Prostate gland (tissue), 2 donors: ENCODE measurements around the gene MT1B.
"Not testable (repeated sequence)": the region's sequence is repeated elsewhere in the genome, so short reads cannot be mapped to it uniquely, and the experiment has no call there.

Experiments
- POLR2A ChIP-seq: fragments of 450-650 bp; IDR thresholded peaks from one replicate; pipeline ENCODE4 v1.6.1; 2016; ENCODE audit warnings: antibody characterized with exemption, mild to moderate bottlenecking
- TF ChIP-seq, protein P1 (sequence below), 4 experiments: fragments of 200-600 bp in 2 of 4; fragments of 450-650 bp in 2 of 4; sonication (generic) in 2 of 4; IDR thresholded peaks; 1 replicate in 3 of 4; 2 replicates in 1 of 4; pipeline ENCODE4 v1.5.1; 2016 to 2019; ENCODE audit warnings: antibody characterized with exemption in 4 of 4, mild to moderate bottlenecking in 2 of 4, moderate library complexity in 2 of 4

DNA sequence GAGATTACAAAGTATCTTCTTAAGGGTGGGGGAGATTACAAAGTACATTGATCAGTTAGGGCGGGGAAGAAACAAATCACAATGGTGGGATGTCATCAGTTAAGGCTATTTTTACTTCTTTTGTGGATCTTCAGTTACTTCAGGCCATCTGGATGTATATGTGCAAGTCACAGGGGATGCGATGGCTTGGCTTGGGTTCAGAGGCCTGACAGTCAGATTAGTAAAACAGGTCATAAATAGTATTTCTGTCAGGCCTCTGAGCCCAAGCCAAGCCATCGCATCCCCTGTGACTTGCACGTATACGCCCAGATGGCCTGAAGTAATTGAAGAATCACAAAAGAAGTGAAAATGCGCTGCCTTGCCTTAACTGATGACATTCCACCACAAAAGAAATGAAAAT lies 22.9 kb downstream of the MT1B start:
- TF ChIP-seq, protein P1, sequence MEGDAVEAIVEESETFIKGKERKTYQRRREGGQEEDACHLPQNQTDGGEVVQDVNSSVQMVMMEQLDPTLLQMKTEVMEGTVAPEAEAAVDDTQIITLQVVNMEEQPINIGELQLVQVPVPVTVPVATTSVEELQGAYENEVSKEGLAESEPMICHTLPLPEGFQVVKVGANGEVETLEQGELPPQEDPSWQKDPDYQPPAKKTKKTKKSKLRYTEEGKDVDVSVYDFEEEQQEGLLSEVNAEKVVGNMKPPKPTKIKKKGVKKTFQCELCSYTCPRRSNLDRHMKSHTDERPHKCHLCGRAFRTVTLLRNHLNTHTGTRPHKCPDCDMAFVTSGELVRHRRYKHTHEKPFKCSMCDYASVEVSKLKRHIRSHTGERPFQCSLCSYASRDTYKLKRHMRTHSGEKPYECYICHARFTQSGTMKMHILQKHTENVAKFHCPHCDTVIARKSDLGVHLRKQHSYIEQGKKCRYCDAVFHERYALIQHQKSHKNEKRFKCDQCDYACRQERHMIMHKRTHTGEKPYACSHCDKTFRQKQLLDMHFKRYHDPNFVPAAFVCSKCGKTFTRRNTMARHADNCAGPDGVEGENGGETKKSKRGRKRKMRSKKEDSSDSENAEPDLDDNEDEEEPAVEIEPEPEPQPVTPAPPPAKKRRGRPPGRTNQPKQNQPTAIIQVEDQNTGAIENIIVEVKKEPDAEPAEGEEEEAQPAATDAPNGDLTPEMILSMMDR (IDR thresholded peaks at IDR 0.05): not testable (repeated sequence)
- TF ChIP-seq POLR2A: not testable (repeated sequence)
